Measurements from ENCODE around the gene RXRA.
A peak's percentile ranks its signal among the peaks of the same experiment; 100 is the strongest.

RXRA gene

DNA sequence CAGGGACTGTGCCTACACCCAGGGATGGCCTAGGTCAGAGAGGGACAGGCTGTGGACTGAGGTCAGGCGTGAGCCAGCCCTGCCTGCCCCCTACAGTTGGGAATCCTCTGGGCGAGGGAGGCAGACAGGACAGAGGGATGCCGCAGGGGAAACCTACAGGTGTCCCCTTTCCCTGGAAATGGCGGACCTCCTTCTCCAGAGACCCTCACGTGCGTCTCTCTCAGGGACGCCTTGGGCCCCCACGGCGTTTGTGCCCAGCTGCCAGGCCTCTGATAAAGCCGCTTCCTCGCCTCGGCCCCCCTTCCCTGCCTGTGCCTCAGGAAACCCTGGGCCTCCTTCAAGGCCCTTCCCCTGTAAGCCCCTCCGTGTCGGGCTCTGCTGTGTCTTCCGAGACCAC, 129.3 kb downstream of the RXRA start:
- no peak for DNase-seq

DNA sequence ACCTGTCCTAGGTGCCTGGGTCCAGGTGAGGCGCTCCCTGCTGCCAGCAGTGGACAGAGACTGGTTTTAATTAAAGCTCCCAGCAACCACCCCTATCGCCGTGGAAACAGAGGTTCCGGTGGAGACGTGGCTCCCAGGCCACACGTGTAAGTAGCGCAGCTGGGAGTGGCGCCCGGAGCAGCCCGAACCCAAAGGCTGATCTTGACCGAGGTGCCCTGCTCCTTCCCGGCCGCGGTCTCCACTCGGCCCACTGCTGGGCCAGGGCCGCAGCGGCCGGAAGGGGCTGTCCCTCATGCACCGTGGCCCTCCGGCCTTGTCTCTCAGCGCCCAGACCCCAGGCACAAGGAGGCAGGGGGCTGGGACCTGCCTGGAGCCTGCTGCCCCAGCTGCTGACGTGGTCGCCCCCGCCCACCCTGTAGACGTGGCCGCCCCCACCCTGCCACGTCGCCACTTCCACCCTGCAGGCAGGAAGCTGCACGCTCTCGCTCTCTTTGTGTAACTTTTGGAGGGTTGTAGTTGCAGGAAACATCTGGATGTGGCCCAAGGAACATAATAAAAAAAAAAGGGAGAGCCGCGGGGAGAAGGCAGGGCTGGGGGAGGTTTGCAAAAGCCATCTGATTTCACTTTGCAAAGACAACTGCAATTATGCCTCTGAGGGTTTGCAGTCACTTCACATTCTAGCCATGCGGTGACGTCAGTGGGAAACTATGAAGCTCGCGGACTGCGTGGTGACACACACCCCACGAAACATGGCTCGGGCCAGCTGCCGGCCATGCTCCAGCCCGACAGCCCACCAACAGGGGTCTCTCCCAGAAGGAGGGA, 129.9 kb downstream of the RXRA start:
- DNase-seq = peak; percentile 100

DNA sequence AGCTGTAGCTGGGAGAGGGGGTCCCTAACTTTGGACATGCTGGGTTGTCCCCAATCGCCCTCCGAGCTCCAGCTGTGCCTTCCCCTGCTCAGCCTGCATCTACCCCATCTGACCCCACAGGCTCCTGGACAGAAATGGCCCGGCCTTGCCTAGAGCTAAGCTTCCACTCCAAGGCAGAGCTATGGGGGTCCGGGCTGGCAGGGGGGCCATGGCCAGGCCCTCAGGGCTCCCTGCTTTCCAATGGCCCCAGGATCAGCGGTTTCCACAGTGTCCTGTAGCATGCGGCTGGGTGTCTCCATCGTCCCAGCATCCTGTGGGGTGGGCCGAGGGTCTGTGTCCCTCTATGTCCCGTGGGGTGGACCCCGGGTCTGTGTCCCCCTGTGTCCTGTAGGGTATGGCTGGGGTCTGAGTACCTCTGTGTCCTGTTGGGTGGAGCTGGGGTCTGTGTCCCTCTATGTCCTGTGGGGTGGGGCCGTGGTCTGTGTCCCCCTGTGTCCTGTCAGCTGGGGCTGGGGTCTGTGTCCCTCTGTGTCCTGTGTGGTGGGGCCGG, 130.6 kb downstream of the RXRA start:
- DNase-seq = no peak

DNA sequence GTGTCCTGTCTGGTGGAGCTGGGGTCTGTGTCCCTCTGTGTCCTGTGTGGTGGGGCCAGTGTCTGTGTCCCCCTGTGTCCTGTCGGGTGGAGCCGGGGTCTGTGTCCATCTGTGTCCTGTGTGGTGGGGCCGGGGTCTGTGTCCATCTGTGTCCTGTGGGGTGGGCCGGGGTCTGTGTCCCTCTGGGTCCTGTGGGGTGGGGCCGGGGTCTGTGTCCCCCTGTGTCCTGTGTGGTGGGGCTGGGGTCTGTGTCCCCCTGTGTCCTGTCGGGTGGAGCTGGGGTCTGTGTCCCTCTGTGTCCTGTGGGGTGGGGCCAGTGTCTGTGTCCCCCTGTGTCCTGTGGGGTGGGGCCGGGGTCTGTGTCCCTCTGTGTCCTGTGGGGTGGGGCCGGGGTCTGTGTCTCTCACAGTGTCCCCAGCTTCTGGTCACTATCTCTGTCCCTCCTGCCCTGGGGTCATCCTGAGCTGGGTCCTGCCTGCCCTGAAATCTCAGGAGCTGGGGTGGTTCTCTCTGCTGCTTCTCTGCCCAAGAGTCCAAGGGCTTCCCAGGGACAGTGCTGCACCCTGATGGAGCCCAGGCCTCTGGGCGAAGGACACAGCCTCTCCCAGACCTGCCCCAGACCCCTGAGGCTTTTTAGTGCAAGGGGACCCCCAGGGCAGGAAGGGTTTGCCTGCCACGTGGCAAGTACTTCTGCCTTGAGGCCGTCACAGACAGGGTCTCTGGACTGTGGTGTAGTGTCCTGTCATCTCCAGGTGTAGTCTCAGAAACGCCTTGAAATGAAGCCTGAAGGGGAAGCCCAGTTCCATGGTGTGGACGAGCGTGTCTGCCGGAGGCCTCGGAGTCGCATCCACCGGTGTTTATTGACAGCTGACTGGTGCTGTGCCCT, 131.3 kb downstream of the RXRA start:
- DNase-seq = no peak

DNA sequence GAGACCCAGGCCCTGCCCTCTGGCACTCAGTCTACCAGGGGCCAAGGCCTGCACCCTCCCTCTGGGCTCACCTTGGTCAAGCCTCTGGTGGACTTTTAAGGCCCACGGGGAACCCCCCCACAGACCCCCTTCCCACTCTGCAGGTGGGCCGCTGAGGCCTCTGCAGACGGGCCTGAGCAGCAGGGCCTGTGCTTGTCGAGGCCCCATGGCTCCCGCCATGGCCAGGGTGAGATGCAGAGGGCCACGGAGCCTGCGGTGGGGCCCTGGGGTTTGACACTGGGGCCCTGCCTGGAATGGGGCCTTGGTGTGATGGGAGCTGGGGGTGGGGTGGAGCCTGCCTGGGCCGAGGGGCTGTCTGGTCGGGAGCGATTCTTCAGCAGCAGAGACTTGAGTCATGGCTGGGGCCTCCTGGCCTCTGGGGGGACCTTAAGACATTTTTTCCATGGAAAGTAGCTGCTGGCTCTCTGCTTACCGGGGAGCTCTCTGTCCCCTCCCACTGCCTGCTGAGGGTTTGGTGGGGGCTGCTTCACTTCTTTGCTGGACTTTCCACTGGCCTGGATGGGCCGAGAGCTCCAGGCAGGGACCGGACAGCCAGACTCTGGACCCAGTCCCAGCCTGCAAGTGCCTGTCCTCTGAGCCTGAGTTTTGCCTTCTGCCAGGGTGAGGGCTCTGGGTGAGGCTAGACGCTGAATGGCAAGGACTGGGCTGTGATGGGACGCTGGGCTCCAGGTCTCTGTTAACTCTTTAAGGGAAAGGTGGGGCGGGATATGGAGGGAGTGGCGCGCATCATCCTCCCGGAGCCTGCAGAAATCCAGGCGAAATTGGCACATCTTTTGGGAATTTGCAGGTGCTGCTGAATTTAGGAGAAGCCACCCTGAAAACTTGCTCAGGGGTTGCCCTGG, 132.2 kb downstream of the RXRA start:
- DNase-seq = peak; percentile 77

DNA sequence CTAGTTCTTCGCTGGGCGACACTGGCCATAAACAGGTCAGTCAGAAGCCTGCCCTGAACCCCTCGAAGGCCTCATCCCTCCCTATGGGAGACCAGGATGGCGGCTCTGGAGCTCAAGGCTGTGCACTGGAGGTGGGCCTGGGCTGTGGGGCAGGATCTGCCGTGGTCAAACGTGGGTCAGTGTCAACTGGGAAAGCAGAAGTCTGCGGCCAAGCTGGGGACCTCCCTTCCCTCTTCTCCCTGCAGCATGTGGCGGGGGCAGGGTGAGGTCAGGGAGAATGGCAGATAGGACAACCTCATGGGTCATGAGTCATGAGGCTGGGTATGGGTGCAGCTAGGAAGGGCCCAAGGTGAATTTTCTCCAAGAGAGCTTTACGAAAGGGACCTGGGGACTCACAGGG, 132.9 kb downstream of the RXRA start:
- DNase-seq = no peak

DNA sequence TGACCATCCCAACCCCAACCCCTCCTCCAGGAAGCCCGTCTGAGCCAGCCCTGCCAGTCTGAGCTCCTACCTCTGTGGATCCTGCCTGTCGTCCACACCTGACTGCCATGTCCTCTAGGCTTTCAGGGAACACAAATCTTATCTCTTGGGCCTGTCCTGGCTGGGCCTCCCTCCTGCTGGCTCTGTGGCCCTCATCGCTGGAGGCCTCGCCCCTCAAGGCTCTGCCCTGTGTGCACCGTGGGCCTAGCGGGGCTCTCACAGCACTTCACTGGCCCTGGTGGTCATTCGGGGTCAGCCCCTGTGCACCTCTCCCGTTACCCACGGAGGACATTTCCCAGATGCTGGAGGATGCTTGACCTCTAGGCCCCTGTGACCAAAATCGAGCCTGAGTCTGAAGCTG, 133.3 kb downstream of the RXRA start:
- no peak for DNase-seq

DNA sequence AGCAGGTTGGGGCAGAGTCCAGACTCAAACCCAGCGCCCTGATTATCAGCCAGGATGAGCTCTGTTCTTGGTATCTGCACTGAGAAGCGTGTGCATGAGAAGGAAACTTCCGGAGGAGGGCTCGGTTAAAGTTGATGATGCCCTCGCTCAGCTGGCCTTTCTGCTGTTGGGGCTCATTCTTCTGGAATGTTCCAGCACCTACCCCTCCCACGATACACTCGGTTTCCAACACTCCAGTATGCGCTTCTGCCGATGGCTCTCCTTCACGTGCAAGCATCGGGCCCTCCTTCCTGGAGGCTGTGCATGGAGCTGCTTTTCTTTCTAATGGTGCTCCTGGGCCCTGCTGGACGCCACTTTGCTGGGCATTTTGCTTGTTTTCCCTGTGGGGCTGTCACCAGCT, 134.0 kb downstream of the RXRA start:
- no peak for DNase-seq

DNA sequence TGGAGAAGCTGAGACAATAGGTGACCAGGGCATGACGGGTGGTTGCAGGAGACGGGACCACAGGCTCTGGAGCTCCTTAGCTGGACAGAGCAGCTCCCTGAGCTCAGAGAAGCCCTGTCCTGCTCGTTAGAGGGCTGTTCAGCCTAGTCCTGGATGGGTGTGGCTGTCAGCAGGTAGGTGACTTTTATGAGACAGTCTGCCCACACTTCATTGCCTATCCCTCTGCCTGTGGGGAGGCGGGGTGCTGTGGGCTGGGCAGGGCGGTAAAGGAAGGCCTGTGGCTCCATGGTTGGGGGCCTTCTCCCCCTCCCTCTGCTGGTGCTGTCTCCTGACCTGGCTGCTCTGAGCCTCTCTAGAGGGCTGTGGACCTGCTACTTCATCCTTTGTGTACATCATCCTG, 134.6 kb downstream of the RXRA start:
- DNase-seq = no peak

DNA sequence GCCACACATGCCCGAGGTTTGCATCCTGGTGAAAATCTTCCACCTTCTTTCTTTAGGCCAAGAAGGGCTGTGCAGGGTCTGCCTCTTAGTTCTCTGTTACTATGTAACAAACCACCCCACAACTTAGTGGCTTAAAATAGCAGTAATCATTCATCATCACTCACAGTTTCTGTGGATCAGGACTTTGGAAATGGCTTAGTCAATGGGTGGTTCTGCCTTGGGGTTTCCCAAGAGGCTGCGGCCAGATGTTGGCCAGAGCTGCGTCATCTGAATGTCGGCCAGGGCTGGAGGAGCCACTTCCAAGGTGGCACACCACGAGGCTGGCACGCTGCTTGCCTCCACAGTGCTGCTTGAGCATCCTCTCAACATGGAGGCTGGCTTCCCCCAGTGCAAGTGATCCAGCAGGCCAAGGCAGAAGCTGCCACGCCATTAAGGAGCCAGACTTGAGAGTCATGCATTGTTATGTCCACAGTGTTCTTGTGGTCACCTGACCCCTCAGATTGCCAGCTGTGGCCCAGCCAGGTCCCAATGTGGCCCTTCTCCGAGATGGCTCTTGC, 135.2 kb downstream of the RXRA start:
- DNase-seq = no peak

DNA sequence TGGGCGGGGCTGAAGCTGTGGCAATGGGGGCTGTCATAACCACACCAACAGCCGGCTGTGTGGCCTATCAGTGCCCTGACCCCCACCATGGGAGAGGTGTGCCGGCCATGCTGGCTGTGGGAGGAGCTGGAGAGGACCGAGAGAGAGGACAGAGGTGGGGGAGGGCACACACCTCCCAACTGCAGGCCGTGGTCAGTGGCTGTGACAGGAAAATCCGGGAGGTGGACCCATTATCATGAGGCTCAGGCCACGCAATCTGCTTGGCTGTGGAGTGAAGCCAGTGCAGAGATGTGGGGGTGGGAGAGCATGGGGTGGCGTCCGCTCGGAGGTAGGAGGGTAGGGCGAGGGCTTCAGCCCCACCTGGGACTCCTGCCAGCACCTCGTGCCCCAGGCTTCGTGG, 136.1 kb downstream of the RXRA start:
- no peak for DNase-seq

DNA sequence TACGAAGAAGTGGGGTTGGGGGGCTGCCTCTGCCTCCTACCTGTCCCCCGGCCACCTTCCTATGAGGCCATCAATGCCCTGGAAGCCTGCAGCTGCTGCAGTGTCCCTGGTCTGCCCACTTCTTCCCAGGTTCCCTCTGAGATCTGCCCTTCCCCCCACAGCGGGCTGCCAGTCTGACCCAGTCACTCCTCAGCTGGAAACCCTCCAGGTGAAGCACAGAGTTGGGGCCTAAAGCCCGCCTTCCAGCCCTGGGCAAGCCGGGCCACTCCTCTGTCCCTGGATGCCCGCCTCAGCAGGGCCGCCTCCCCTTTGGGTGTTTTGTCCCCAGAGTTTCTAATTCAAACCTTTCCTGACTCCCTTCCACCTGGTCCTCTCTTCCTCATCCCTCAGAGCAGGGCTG, 137.0 kb downstream of the RXRA start:
- DNase-seq = no peak

DNA sequence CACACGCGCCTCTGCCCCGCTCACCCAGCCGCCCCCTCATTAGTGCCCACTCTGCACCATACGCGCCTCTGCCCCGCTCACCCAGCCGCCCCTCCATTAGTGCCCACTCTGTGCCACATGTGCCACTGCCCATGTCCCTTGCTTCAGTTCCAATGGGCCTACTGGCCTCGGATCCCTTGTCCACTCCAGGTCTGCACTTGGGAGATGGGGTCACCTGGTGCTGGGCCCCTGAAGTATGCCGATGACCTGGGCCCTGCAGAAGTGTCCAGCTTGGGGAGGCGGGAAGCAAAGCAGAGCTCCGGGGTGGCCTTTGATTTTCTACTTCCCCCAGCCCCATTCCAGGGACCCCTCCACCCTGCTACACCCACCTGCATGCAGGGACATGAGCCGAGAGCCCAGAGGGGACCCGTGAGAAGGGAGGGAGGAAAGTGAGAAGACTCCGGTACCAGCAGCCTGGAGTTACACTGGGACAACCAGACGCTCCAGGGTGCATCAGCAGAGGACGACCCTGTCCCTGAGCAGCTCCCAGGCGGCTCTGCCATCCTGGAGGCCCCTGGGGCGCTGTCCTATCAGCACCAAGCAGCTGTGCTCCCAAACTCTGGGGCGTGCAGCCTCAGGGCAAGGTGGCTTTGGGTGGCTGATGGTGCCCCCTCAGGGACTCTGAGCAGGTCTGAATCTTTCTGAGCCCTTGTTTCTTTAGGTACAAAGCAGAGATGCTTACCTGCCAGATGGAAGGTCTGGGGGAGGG, 140.8 kb downstream of the RXRA start:
- DNase-seq = no peak

DNA sequence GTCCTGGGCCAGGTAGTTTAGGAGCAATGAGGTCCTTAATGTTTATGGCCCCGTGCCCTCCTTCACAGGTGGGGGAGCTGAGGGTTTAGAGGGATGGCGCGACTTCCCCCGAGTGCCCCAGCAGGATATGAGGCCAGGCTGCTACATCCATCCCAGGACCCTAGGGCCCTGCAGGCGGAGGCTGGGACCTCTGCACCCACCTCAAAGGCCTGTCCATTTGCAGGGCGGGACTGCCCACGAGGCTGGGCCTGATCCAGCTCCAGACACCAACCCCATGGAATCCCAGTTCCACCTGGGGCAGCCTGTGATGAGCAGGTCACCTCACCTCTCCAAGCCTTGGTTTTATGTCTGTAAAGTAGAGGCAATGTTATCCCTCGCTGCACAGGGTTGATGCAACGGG, 142.1 kb downstream of the RXRA start:
- no peak for DNase-seq

DNA sequence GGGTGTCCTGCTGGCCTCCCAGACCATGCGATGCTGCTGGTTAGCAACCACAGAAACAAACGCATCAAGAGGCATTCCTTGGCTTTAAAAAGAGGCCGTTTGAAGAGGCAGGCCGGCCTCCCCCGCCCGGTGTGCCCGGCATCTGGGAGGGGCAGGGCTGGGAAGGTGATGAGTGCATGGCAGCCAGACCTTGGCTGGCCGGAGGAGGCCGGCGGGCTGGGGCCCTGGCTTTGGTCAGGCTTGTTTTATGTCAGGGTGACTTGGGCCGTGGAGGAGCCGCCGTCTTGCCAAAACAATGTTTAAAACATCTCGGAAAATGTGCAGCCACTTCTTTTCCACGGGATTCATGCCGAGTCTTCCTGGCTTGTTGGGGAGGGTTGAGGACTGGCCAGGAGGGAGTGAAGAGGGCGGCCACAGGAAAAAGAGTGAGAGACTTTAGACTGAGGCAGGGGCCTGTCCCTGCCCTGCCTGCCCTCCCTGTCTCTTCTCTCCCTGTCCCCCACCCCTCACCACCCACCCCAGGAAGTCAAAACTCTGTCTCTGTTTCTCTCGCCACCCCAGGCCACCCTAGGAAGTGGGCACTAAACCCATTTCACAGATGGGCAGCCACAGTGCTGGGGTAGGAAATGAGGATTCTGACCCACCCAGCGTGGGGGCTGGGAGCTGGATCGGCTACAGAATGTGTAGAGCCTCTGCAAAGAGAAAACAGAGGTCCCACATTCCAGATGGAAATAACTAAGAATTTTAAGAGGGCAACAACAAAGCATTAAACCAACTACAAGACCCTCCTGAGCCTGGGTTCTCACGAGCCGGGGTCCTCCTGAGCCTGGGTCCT, 143.0 kb downstream of the RXRA start:
- DNase-seq = no peak

DNA sequence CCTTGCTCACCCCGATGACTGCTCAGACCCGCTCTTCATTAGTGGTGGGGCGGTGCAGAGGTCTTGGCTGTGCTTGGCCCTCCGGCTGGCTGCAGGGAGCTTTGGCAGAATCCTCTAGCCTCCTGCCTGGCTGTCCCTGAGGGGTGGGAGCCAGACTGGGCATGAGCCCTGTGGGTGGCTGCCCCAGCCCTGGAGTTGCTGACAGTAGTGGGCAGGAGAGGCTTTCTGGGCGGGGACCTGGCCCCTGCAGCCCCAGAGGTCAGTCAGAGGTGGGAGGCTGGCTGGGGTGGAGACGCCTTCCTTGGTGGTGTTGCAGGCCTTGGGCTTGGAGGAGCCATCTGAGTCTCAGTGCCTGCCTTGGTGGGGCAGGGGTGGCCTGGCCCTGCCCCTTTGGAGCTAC, 146.0 kb downstream of the RXRA start:
- no peak for DNase-seq

DNA sequence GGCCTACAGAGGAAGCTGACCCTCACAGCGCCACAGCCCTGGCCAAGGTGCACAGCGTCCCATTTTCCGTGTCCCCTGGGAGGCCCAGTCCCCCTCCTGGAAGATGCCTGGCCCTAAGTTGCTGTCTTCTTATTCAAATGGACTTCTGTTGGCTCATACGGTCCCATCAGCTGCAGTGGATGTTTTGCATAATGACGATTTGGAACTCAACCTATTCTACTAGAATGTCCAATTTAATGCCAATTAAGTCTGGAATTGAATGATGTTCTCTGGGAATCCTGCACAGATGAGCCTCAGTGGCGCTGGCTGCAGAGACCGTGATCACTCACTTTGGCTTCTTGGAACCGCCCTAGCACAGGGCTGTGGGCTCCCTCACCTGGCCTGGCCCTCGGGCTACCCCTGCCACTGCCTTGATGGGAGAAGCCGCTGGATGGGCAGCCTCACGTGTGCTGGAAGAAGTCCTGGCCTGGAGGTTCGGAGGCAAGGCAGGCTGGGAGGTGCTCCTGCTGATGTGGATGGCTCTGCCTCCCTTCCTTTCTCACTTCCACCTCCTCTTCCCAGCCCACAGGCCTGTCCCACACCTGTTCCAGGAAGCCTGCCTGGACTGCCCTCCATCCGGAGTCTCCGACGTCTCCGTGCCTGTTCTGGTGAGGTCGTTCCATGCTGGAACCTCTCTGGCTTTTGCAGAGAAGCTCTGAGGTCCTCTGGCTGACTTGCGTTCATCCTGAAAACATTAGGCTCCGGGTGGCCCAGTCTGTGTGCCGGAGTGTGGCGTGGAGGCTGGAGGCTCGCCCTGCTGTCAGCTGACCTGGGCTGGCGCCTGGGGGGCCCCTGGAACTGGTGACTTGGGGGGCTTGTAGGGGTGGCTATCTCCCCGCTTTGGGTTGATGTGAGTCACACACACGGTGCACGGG, 147.1 kb downstream of the RXRA start:
- DNase-seq = no peak

DNA sequence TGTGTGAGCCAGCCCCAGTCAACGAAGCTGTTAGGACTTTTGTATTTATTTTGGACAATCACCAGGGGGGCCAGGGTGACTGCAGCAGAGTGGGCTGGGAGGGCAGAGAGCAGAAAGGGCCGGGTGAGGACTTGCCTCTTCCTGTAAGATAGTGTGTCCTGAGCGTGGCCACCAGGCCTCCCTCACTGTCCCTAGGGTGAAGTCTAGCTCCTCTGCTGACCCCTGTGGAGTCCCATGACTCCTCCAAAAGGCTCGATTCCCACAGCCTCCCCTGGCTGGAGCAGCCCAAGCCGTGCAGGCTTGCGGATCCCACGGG, 147.8 kb downstream of the RXRA start:
- peak; percentile 26 for DNase-seq

DNA sequence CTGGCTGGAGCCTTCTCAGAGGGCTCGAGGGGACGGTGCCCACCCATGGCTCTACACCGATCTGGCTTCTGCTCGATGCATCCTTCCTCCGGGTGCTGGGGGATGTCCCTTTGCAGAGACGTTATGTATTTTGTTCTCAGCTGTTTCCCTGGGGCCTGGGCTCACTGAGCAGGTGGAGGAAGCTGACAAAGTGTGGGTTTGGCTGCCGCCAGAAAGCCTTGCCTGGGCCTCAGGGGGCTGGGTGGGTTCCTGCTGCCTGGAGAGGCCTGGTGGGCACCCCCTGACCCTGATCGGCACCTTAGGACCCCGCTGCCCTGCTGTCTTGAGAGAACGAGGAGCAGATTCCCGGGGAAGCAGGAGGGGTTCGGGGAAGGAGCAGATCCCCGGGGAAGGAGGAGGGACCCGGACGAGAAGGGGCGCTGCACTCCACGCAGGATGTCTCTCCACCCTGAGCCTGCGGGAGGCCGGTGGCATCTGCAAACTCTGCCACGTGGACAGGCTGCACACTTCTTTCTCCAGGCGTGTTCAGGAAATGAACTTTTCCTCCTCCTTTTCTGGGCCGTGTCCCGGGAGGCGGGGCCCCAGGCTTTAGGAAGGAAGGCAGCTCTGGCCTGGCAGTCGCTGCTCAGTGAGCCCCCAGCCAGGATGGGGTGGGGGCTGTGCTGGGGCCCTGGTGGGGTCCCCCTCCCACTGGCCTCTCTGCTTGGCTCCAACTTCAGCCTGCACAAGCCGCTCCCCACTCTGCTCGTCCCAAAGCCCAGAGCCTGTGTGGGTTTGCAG, 148.9 kb downstream of the RXRA start:
- DNase-seq = peak; percentile 93
